NCI-H146 treated with DMSO at 0.1 percent for 48 hours (cell line): ENCODE measurements around the gene BUB3.
A peak's percentile ranks its signal among the peaks of the same experiment; 100 is the strongest.

Source experiments
- DNase-seq: peaks from one replicate; lab custom pipeline; 2025; ENCODE audit not compliant: unreplicated experiment; lab: John Stamatoyannopoulos, UW

The BUB3 gene

GRCh38 chr10:123140983-123141390, 13.2 kb upstream of the BUB3 start:
- DNase-seq = no peak

GRCh38 chr10:123141791-123142700, 12.2 kb upstream of the BUB3 start:
- no peak for DNase-seq

GRCh38 chr10:123142701-123143161, 11.5 kb upstream of the BUB3 start:
- DNase-seq = no peak

- DNase-seq = no peak
These were observed 10.9 kb upstream of the BUB3 start for GRCh38 chr10:123143162-123143824.

- DNase-seq = no peak
These were observed 10.4 kb upstream of the BUB3 start for GRCh38 chr10:123143825-123144168.

GRCh38 chr10:123144697-123145541, 9.3 kb upstream of the BUB3 start:
- DNase-seq = no peak

GRCh38 chr10:123145542-123146012, 8.6 kb upstream of the BUB3 start:
- no peak for DNase-seq

- no peak for DNase-seq
These were observed 7.9 kb upstream of the BUB3 start for GRCh38 chr10:123146013-123146893.

- DNase-seq = no peak
These were observed 7.1 kb upstream of the BUB3 start for GRCh38 chr10:123146894-123147634.

- DNase-seq = no peak
These were observed 6.4 kb upstream of the BUB3 start, which contains the start of gene HMX2 for GRCh38 chr10:123147635-123148413. TSS of gene HMX2 (plus strand) at chr10:123148136. CDS start at chr10:123148379, 243 bp downstream.

- DNase-seq = peak; percentile 42
These were observed 5.6 kb upstream of the BUB3 start for GRCh38 chr10:123148414-123149161.

GRCh38 chr10:123149162-123149567, 5.0 kb upstream of the BUB3 start:
- no peak for DNase-seq

GRCh38 chr10:123149568-123150270, 4.5 kb upstream of the BUB3 start:
- DNase-seq = no peak

- DNase-seq = no peak
These were observed 3.8 kb upstream of the BUB3 start for GRCh38 chr10:123150271-123150985.

GRCh38 chr10:123150986-123151736, 3.0 kb upstream of the BUB3 start:
- DNase-seq = no peak

- DNase-seq = no peak
These were observed 2.5 kb upstream of the BUB3 start for GRCh38 chr10:123151737-123152135.
